ENCODE results near the gene TCERG1L.

DNA sequence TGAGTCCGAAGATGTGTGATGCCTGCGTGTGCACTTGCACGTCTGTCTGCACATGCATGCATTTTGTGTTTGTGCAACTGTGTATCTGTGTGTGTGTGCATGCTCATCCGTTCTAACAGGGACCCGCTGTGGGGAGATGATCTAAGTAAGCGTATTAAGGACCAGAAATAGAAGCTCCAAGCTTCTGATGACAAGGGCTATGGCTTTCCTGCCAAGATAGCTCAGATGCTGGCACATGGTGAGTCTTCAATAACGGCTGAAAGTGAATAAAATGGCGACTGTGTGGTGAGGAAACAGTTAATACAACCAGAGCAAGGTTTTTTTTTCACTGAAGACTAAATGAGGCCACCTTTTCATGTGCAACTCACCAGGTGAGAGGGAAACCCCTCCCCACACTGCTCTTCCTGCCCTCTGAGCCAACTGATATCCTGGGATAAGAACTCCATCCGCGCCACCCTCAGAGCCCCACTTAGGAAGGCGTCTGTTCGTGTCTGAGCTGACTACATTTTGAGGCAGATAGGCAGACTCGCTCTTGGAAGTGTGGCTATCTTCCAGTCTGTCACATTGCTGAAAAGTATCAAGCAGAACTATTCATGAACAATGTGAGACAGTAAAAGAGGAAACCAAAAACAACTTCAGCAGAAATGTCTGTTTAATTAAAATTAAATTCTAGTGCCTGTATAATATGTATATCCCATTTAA is 47.4 kb upstream of the TCERG1L start:
- TF ChIP-seq, protein P1, sequence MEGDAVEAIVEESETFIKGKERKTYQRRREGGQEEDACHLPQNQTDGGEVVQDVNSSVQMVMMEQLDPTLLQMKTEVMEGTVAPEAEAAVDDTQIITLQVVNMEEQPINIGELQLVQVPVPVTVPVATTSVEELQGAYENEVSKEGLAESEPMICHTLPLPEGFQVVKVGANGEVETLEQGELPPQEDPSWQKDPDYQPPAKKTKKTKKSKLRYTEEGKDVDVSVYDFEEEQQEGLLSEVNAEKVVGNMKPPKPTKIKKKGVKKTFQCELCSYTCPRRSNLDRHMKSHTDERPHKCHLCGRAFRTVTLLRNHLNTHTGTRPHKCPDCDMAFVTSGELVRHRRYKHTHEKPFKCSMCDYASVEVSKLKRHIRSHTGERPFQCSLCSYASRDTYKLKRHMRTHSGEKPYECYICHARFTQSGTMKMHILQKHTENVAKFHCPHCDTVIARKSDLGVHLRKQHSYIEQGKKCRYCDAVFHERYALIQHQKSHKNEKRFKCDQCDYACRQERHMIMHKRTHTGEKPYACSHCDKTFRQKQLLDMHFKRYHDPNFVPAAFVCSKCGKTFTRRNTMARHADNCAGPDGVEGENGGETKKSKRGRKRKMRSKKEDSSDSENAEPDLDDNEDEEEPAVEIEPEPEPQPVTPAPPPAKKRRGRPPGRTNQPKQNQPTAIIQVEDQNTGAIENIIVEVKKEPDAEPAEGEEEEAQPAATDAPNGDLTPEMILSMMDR (IDR thresholded peaks at IDR 0.05; ENCODE audit: poor library complexity, severe bottlenecking) = no peak
- TF ChIP-seq EP300 (conservative IDR thresholded peaks at IDR 0.05; ENCODE audit: poor library complexity, severe bottlenecking) (no peak), POLR2AphosphoS5 (IDR thresholded peaks at IDR 0.05) (no peak)
